T-helper 2 cell treated with Interferon-gamma antibody and Interleukin-4, amounts not matched to agents 5 μg/mL and 100 μg/mL, for 36 hours (primary cell): ENCODE results near the gene VCX3B.
"Not testable (repeated sequence)": the region's sequence is repeated elsewhere in the genome, so short reads cannot be mapped to it uniquely, and the experiment has no call there.

ENCODE experiments used
- DNase-seq: peaks from one replicate; pipeline ENCODE4 v3.0.0; 2021; ENCODE audit warnings: low spot score
- H3K27ac Mint-ChIP-seq: one replicate; pipeline ENCODE4 v1.8.0; 2021; ENCODE audit warnings: mild to moderate bottlenecking, mixed read lengths
- H3K27me3 Mint-ChIP-seq: one replicate; pipeline ENCODE4 v1.8.0; 2021; ENCODE audit warnings: low read depth, mixed read lengths
- H3K36me3 Mint-ChIP-seq: one replicate; pipeline ENCODE4 v1.8.0; 2021; ENCODE audit warnings: low read depth, mixed read lengths
- H3K4me1 Mint-ChIP-seq: one replicate; pipeline ENCODE4 v1.8.0; 2021; ENCODE audit warnings: low read depth, mixed read lengths
- H3K4me3 Mint-ChIP-seq: one replicate; pipeline ENCODE4 v1.8.0; 2022; ENCODE audit warnings: mild to moderate bottlenecking, moderate library complexity, mixed read lengths
- H3K9me3 Mint-ChIP-seq: one replicate; pipeline ENCODE4 v1.8.0; 2021; ENCODE audit warnings: mixed read lengths

Gene VCX3B

GRCh38 chrX:8500203-8500602 is 35.6 kb downstream of the VCX3B start:
- Mint-ChIP-seq H3K4me1 (no peaks in the 10 kb centered on the region), H3K9me3 (no peaks in the 10 kb centered on the region), H3K27me3 (no peaks in the 10 kb centered on the region)

DNA sequence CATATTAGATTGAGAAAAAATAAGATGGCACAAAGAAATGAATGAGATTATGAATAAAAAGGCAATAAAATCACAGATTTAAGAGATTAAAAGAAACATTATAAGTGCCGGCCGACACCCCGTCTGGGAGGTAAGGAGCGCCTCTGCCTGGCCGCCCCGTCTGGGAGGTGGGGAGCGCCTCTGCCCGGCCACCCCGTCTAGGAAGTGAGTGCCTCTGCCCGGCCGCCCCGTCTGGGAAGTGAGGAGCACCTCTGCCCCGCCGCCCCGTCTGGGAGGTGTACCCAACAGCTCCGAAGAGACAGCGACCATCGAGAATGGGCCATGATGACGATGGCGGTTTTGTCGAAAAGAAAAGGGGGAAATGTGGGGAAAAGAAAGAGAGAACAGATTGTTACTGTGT is 37.5 kb downstream of the VCX3B start:
- H3K4me3 Mint-ChIP-seq = not testable (repeated sequence)

More at GRCh38 chrX:8500203-8500602, 35.6 kb downstream of the VCX3B start:
- no peaks in the 10 kb centered on the region for H3K36me3 Mint-ChIP-seq
- H3K4me3 Mint-ChIP-seq = no peak overlapping the region
- H3K27ac Mint-ChIP-seq = no peak overlapping the region
- no peak for DNase-seq

DNA sequence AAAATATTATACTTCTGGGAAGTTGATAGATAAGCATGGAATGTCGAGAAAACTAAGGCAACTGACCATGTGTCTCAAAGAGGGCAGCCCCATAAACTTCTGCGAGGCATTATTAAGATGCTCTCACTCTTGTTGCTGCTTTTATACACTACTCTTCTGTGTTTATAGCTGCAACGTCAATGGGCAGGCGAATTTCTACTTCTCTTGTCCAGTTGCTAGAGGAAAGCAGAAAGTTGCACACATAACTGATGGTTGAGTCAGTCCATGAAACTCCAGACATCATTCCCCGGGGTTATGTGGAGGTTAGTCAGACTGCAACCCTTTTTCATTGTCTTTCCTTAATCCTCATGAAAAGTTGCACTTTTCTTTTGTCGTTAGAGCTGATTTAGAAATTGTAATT is 39.8 kb downstream of the VCX3B start:
- DNase-seq = no peak
- no peaks in the 10 kb centered on the region for H3K36me3 Mint-ChIP-seq

More for the DNA sequence above, 37.5 kb downstream of the VCX3B start:
- H3K27ac Mint-ChIP-seq, H3K9me3 Mint-ChIP-seq, H3K36me3 Mint-ChIP-seq, DNase-seq, H3K4me1 Mint-ChIP-seq, H3K27me3 Mint-ChIP-seq: not testable (repeated sequence)

More for the DNA sequence above, 39.8 kb downstream of the VCX3B start:
- Mint-ChIP-seq H3K4me1 (no peaks in the 10 kb centered on the region), H3K27ac (no peak overlapping the region), H3K27me3 (no peaks in the 10 kb centered on the region), H3K4me3 (no peak overlapping the region), H3K9me3 (no peaks in the 10 kb centered on the region)
